GM21381 (cell line): ENCODE data around the gene ADGRG6.
"Not testable (repeated sequence)": the region's sequence is repeated elsewhere in the genome, so short reads cannot be mapped to it uniquely, and the experiment has no call there.

Experiments used
- ATAC-seq: cut with Tn5 transposase; IDR thresholded peaks from one replicate; pipeline ENCODE4 v1.9.1; 2021; ENCODE audit warnings: mild to moderate bottlenecking, moderate library complexity; ENCODE audit not compliant: unreplicated experiment

ADGRG6 gene

GRCh38 chr6:142342986-142343385 is 41.2 kb downstream of the ADGRG6 start:
- no peak for ATAC-seq

- ATAC-seq: no peak
Measured at GRCh38 chr6:142343938-142344337, 42.1 kb downstream of the ADGRG6 start.

- ATAC-seq: no peak
Measured at GRCh38 chr6:142345261-142345660, 43.5 kb downstream of the ADGRG6 start.

GRCh38 chr6:142346166-142346565 is 44.4 kb downstream of the ADGRG6 start:
- ATAC-seq: not testable (repeated sequence)

- no peak for ATAC-seq
Measured at GRCh38 chr6:142349215-142349823, 47.5 kb downstream of the ADGRG6 start.

- ATAC-seq: no peak
Measured at GRCh38 chr6:142350309-142350708, 48.5 kb downstream of the ADGRG6 start.

- no peak for ATAC-seq
Measured at GRCh38 chr6:142353690-142354089, 51.9 kb downstream of the ADGRG6 start.

GRCh38 chr6:142354650-142355049 is 52.8 kb downstream of the ADGRG6 start:
- ATAC-seq: no peak

GRCh38 chr6:142355520-142356174 is 53.8 kb downstream of the ADGRG6 start:
- ATAC-seq: no peak

- ATAC-seq: no peak
Measured at GRCh38 chr6:142356201-142356883, 54.5 kb downstream of the ADGRG6 start.

- no peak for ATAC-seq
Measured at GRCh38 chr6:142356884-142357225, 55.0 kb downstream of the ADGRG6 start.

GRCh38 chr6:142357879-142358278 is 56.1 kb downstream of the ADGRG6 start:
- ATAC-seq: no peak

GRCh38 chr6:142359271-142359960 is 57.6 kb downstream of the ADGRG6 start:
- ATAC-seq: no peak

GRCh38 chr6:142361345-142361744 is 59.5 kb downstream of the ADGRG6 start:
- ATAC-seq: no peak

GRCh38 chr6:142361779-142362750 is 60.3 kb downstream of the ADGRG6 start:
- no peak for ATAC-seq

GRCh38 chr6:142367061-142367460 is 65.3 kb downstream of the ADGRG6 start:
- ATAC-seq: no peak

- ATAC-seq: no peak
Measured at GRCh38 chr6:142367501-142368018, 65.8 kb downstream of the ADGRG6 start.

- ATAC-seq: no peak
Measured at GRCh38 chr6:142369266-142369665, 67.5 kb downstream of the ADGRG6 start.

GRCh38 chr6:142372348-142372747 is 70.5 kb downstream of the ADGRG6 start:
- ATAC-seq: no peak
